CD4-positive, alpha-beta memory T cell (primary cell): Measurements from ENCODE around the gene ZNF665. TPM values are rescaled to one million over a fixed set of nuclear protein-coding genes. Genes with fewer than 3 reads are reported as not detected.

ENCODE experiments used
- CTCF ChIA-PET: fragments of 350-600 bp; sonication (Branson Sonifier 250); formaldehyde crosslinking; loops from one replicate; lab custom pipeline; 2021; ENCODE audit warnings: inconsistent platforms; ENCODE audit not compliant: partially characterized antibody; lab: Charles Lee
- POLR2A ChIA-PET: fragments of 350-600 bp; sonication (Branson Sonifier 250); formaldehyde crosslinking; loops from one replicate; lab custom pipeline; 2021; ENCODE audit not compliant: partially characterized antibody; lab: Charles Lee
- DNase-seq, 5 donors: peaks; one replicate each; pipeline versions ENCODE4 v3.0.0 to v3.0.0-alpha.2; 2020 to 2022; ENCODE audit warnings: mixed read lengths in 1 of 5
- H3K27ac ChIP-seq: one replicate; pipeline ENCODE4 v1.7.0; 2013; ENCODE audit warnings: low read depth, low read length
- H3K27me3 ChIP-seq: 2 replicates; pipeline ENCODE4 v1.7.0; 2013; ENCODE audit warnings: mild to moderate bottlenecking, low read length, moderate library complexity; ENCODE audit not compliant: insufficient read depth
- H3K36me3 ChIP-seq: 2 replicates; pipeline ENCODE4 v1.7.0; 2013; ENCODE audit warnings: mild to moderate bottlenecking, low read length, moderate library complexity; ENCODE audit not compliant: insufficient read depth
- H3K4me1 ChIP-seq: 2 replicates; pipeline ENCODE4 v1.7.0; 2013; ENCODE audit warnings: mild to moderate bottlenecking, low read length, moderate library complexity; ENCODE audit not compliant: insufficient read depth
- H3K4me3 ChIP-seq, 2 donors: one replicate each; pipeline ENCODE4 v1.7.0; 2013; ENCODE audit warnings: low read length in 2 of 2, mild to moderate bottlenecking in 1 of 2
- H3K9me3 ChIP-seq, 2 donors: one replicate each; pipeline ENCODE4 v1.7.0; 2013; ENCODE audit warnings: low read length in 2 of 2, control low read depth in 1 of 2; ENCODE audit not compliant: control insufficient read depth in 1 of 2
- H3K27ac Mint-ChIP-seq, 7 donors: one replicate each; pipeline ENCODE4 v1.8.0; 2020 to 2021; ENCODE audit warnings: mixed read lengths in 7 of 7, mild to moderate bottlenecking in 6 of 7, inconsistent platforms in 3 of 7, moderate library complexity in 3 of 7
- H3K27me3 Mint-ChIP-seq, 2 donors: one replicate each; pipeline ENCODE4 v1.8.0; 2020 to 2021; ENCODE audit warnings: mixed read lengths in 2 of 2
- H3K36me3 Mint-ChIP-seq, 2 donors: one replicate each; pipeline ENCODE4 v1.8.0; 2020 to 2021; ENCODE audit warnings: mixed read lengths in 2 of 2, inconsistent platforms in 1 of 2, mild to moderate bottlenecking in 1 of 2
- H3K4me1 Mint-ChIP-seq, 4 donors: one replicate each; pipeline ENCODE4 v1.8.0; 2020 to 2021; ENCODE audit warnings: mixed read lengths in 4 of 4, mild to moderate bottlenecking in 1 of 4
- H3K4me3 Mint-ChIP-seq, 8 donors: one replicate each; pipeline ENCODE4 v1.8.0; 2020 to 2021; ENCODE audit warnings: mixed read lengths in 8 of 8, mild to moderate bottlenecking in 7 of 8, moderate library complexity in 6 of 8, inconsistent platforms in 3 of 8
- H3K9me3 Mint-ChIP-seq, 8 donors: one replicate each; pipeline ENCODE4 v1.8.0; 2020 to 2021; ENCODE audit warnings: mixed read lengths in 8 of 8, mild to moderate bottlenecking in 5 of 8, inconsistent platforms in 3 of 8, moderate library complexity in 1 of 8
- intact Hi-C: fragments of 100-400 bp; cut with micrococcal nuclease; formaldehyde crosslinking; loops from one replicate; pipeline ENCODE4 v1.15.1; 2023
- polyA plus RNA-seq, 2 donors: library from polyadenylated mRNA; unstranded; fragments of 300-500 nt; fragmentation: Illumina TruSeq; gene quantifications; one replicate each; pipeline ENCODE4 v1.2.3, GENCODE V29; 2021
- total RNA-seq, 2 experiments: library from RNA; stranded (reverse); gene quantifications; one replicate each; pipeline ENCODE4 v1.2.3, GENCODE V29; 2021

Gene ZNF665
- total and polyA plus RNA-seq, 4 experiments from 2014 or later: 6.6 to 8.7 (median 7.4) TPM

DNA sequence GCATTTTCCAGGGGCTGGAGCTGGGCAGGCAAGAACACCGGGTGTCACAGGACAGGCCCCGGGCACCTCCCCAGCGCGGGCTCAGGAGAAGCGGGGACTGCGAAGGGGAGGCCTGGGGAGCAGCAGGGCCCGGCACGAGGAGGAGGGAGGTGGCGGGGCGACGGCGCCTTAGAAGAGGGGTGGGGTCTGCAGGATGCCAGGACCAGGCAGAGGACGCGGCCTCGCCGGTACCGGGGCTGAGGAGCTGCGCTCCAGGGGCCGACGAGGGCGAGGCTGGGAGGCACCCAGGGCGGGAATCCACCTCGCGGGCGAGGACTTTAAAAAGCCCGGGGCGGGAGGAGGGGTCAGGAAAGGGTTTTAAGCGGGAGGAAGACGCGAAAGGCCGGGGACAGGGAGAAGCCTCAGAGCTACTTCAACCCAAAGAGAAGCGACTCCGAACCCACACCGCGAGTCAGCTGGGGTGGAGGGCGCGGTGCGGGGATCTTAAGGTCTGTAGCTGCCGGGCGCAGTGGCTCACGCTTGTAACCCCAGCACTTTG, 35.0 kb downstream of the ZNF665 start:
- Mint-ChIP-seq H3K27ac (peak overlapping the region in 6 of 7 donors; percentile 82 to 90 (median 88)), H3K4me1 (peaks cover 11 to 30% (median 13%) of the 10 kb centered on the region in 4 donors), H3K9me3 (peaks cover 3 to 81% (median 57%) of the 10 kb centered on the region in 8 donors), H3K4me3 (peak overlapping the region; percentile 86 to 89 (median 88)), H3K36me3 (peaks cover 47 to 56% of the 10 kb centered on the region in 2 donors), H3K27me3 (peaks cover 0 to 6% of the 10 kb centered on the region in 2 donors)
- CTCF ChIA-PET: no interaction called here
- DNase-seq: peak in 3 of 5 donors; percentile 12 to 57 (median 21)
- Histone ChIP-seq H3K27me3 (no peaks in the 10 kb centered on the region), H3K9me3 (peaks cover 0 to 11% of the 10 kb centered on the region in 2 donors), H3K36me3 (no peaks in the 10 kb centered on the region), H3K4me3 (peak overlapping the region; percentile 29 to 58), H3K27ac (peak overlapping the region; percentile 44), H3K4me1 (peaks cover 18% of the 10 kb centered on the region)
- intact Hi-C loops: loop anchor here (2.0 to 5.0 kb wide), 2 partner anchors 39 to 195 kb away; partner anchors contain the start of gene ZNF816
- POLR2A ChIA-PET: interaction anchor here (0.7 to 2.7 kb wide), 5 partner anchors 41 to 237 kb away, joined by 3 to 8 read pairs (median 3); partner anchors contain the start of gene ZNF765

DNA sequence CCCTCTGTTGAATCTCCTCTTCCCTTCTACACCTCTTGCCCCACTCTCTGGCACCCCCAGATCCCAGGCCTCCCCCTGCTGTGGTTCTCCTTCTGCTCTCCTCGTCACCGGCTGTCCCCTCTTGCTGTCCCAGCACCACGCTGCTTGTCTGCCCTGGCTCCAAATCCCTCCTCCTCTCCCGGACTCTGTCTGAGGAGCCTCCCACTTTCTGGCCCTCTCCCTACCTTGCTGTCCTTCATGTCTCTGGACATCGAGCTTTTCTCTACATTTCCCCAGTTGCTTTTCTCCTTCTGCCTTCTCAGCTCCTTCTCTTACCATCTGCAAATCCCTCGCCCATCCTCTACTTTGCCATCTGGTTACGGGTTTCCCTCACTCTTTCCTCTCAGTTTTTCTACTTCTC, 35.5 kb downstream of the ZNF665 start:
- H3K27ac Mint-ChIP-seq: peak overlapping the region; percentile 33 to 90 (median 82)
- POLR2A ChIA-PET: interaction anchor here (0.8 to 2.7 kb wide), 2 partner anchors 53 to 56 kb away, joined by 3 to 8 read pairs; no protein-coding TSS in a partner anchor

DNA sequence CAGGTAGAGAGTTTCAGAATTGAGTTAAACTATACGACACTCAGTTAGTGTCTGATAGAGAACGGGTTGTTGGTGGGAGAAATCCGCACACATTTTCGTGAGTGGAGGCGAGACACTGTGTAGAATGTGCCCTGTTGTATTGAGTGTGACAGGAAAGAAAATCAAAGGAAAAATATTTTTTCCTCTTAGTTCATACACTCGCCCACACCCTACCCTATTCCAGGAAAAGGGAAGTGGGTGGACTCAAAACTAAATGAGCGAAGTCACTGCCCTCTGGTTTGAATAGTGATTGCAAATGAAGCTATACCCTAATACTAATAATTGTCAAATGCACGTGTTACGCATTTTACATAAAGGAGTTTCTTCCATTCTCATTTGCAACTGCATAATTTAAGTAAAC, 36.3 kb downstream of the ZNF665 start:
- DNase-seq: no peak
- no peaks in the 10 kb centered on the region for H3K27me3 ChIP-seq
- peaks cover 0 to 14% of the 10 kb centered on the region in 2 donors for H3K9me3 ChIP-seq
- ChIA-PET POLR2A (interaction anchor here (1.1 to 2.7 kb wide), 2 partner anchors 51 to 55 kb away, joined by 3 to 8 read pairs; no protein-coding TSS in a partner anchor), CTCF (no interaction called here)
- Mint-ChIP-seq H3K27ac (peak overlapping the region in 4 of 7 donors; percentile 33 to 90 (median 63)), H3K36me3 (peaks cover 56 to 64% of the 10 kb centered on the region in 2 donors), H3K4me1 (peaks cover 11 to 30% (median 14%) of the 10 kb centered on the region in 4 donors), H3K9me3 (peaks cover 6 to 80% (median 57%) of the 10 kb centered on the region in 8 donors), H3K4me3 (peak overlapping the region in 7 of 8 donors; percentile 86 to 89 (median 88)), H3K27me3 (peaks cover 0 to 6% of the 10 kb centered on the region in 2 donors)
- H3K27ac ChIP-seq: no peak overlapping the region
- H3K36me3 ChIP-seq: no peaks in the 10 kb centered on the region
- H3K4me3 ChIP-seq: no peak overlapping the region
- peaks cover 18% of the 10 kb centered on the region for H3K4me1 ChIP-seq
- intact Hi-C loops: loop anchor here (5.0 kb wide), 1 partner anchor 40 kb away; no protein-coding TSS in a partner anchor

More for the DNA sequence above, 35.5 kb downstream of the ZNF665 start:
- CTCF ChIA-PET: no interaction called here
- peaks cover 0 to 6% of the 10 kb centered on the region in 2 donors for H3K27me3 Mint-ChIP-seq
- H3K4me3 Mint-ChIP-seq: peak overlapping the region; percentile 86 to 89 (median 88)
- Histone ChIP-seq H3K27me3 (no peaks in the 10 kb centered on the region), H3K36me3 (no peaks in the 10 kb centered on the region), H3K4me3 (no peak overlapping the region), H3K4me1 (peaks cover 18% of the 10 kb centered on the region), H3K27ac (peak overlapping the region; percentile 44), H3K9me3 (peaks cover 0 to 14% of the 10 kb centered on the region in 2 donors)
- DNase-seq: no peak
- intact Hi-C loops: loop anchor here (2.0 to 5.0 kb wide), 2 partner anchors 40 to 195 kb away; partner anchors contain the start of gene ZNF816
- H3K9me3 Mint-ChIP-seq: peaks cover 6 to 81% (median 57%) of the 10 kb centered on the region in 8 donors
- peaks cover 52 to 60% of the 10 kb centered on the region in 2 donors for H3K36me3 Mint-ChIP-seq
- peaks cover 11 to 30% (median 14%) of the 10 kb centered on the region in 4 donors for H3K4me1 Mint-ChIP-seq

DNA sequence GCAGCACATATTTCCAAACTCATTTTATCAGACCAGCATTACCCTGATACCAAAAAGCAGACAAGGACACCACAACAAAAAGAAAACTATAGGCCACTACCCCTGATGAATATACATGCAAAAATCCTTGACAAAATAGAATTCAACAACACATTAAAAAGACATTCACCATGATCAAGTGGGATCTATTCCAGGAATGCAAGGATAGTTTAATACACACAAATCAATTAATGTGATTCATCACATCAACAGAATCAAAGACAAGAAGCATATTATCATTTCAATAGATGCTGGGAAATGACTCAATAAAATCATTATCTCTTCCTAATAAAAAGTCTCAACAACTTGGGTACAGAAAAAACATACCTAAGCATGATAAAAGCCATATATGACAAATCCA, 45.5 kb downstream of the ZNF665 start:
- H3K9me3 Mint-ChIP-seq: peaks cover 0 to 93% (median 83%) of the 10 kb centered on the region in 8 donors
- intact Hi-C loops: no loop called here
- POLR2A ChIA-PET: no interaction called here

DNA sequence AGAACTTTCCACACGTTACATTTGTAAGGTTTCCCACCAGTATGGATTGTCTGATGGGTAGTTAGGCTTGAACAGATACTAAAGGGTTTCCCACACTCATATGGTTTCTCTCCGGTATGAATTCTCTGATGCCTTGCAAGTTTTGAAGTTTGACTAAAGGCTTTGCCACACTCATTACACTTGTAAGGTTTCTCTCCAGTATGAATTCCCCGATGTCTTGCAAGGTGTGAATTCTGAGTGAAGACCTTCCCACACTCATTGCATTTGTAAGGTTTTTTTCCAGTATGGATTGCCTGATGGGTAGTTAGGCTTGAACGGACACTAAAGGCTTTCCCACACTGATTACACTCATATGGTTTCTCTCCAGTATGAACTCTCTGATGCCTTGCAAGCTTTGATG, 52.8 kb downstream of the ZNF665 start:
- Histone ChIP-seq H3K36me3 (no peaks in the 10 kb centered on the region), H3K27ac (no peak overlapping the region), H3K27me3 (no peaks in the 10 kb centered on the region), H3K4me3 (no peak overlapping the region), H3K4me1 (no peaks in the 10 kb centered on the region), H3K9me3 (peaks cover 15 to 55% of the 10 kb centered on the region in 2 donors)
- Mint-ChIP-seq H3K9me3 (peaks cover 2 to 90% (median 83%) of the 10 kb centered on the region in 8 donors), H3K27me3 (no peaks in the 10 kb centered on the region), H3K4me1 (no peaks in the 10 kb centered on the region), H3K27ac (no peak overlapping the region), H3K36me3 (peaks cover 48 to 51% of the 10 kb centered on the region in 2 donors), H3K4me3 (no peak overlapping the region)
- no peak for DNase-seq
- ChIA-PET CTCF (no interaction called here), POLR2A (no interaction called here)
- intact Hi-C loops: no loop called here

More for the DNA sequence above, 45.5 kb downstream of the ZNF665 start:
- CTCF ChIA-PET: no interaction called here
- Mint-ChIP-seq H3K4me1 (peaks cover 0 to 3% (median 0%) of the 10 kb centered on the region in 4 donors), H3K4me3 (no peak overlapping the region), H3K36me3 (peaks cover 73 to 85% of the 10 kb centered on the region in 2 donors), H3K27ac (no peak overlapping the region), H3K27me3 (no peaks in the 10 kb centered on the region)
- no peak overlapping the region for H3K4me3 ChIP-seq
- no peak for DNase-seq
- peaks cover 10% of the 10 kb centered on the region for H3K36me3 ChIP-seq
- no peaks in the 10 kb centered on the region for H3K27me3 ChIP-seq
- H3K9me3 ChIP-seq: peaks cover 0 to 12% of the 10 kb centered on the region in 2 donors
- no peaks in the 10 kb centered on the region for H3K4me1 ChIP-seq
- no peak overlapping the region for H3K27ac ChIP-seq

DNA sequence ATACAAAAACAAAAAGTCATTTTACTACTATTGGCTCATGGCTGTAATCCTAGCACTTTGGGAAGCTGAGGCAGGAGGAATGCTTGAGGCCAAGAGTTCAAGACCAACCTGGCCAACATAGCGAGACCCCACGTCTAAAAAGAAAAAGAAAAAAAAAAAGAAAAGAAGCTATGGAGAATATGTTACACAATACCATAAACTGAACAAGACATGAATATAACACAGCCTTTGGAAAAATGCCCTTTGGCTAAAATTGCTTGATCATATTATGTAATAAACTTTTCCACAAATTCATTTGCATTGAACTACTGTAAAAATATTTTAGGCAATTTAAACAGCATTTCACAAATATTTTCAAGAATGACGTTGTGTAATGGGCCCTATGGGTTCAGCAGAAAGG, 56.7 kb downstream of the ZNF665 start:
- peaks cover 6 to 91% (median 79%) of the 10 kb centered on the region in 8 donors for H3K9me3 Mint-ChIP-seq
- CTCF ChIA-PET: no interaction called here

More for the DNA sequence above, 56.7 kb downstream of the ZNF665 start:
- peaks cover 0 to 8% (median 4%) of the 10 kb centered on the region in 4 donors for H3K4me1 Mint-ChIP-seq
- H3K27me3 ChIP-seq: no peaks in the 10 kb centered on the region
- DNase-seq: no peak
- no peak overlapping the region for H3K4me3 Mint-ChIP-seq
- peaks cover 3 to 4% of the 10 kb centered on the region in 2 donors for H3K27me3 Mint-ChIP-seq
- H3K36me3 ChIP-seq: no peaks in the 10 kb centered on the region
- H3K4me3 ChIP-seq: no peak overlapping the region
- peaks cover 7 to 57% of the 10 kb centered on the region in 2 donors for H3K9me3 ChIP-seq
- no peak overlapping the region for H3K27ac Mint-ChIP-seq
- H3K4me1 ChIP-seq: no peaks in the 10 kb centered on the region
- no peak overlapping the region for H3K27ac ChIP-seq
- intact Hi-C loops: no loop called here
- H3K36me3 Mint-ChIP-seq: peaks cover 22 to 25% of the 10 kb centered on the region in 2 donors
- POLR2A ChIA-PET: no interaction called here
